ENCODE results near the gene CARNS1. TPM values are rescaled to one million over a fixed set of nuclear protein-coding genes. Genes with fewer than 3 reads are reported as not detected.

The CARNS1 gene
- under 0.01 TPM in 1 of 2 replicates, not detected in the other for total RNA-seq

GRCh38 chr11:67415501-67416304 is at the start of gene CARNS1:
CARNS1 (plus strand) TSS chr11:67415678; CDS start chr11:67416200, 522 bp downstream.

GRCh38 chr11:67372993-67373647 is 42.4 kb upstream of the CARNS1 start, which contains the start of gene CLCF1:
CLCF1 (minus strand) TSS chr11:67373598; CDS start chr11:67373539, 59 bp downstream.

GRCh38 chr11:67391304-67392182 is 23.9 kb upstream of the CARNS1 start, which contains the start of gene RAD9A:
RAD9A (plus strand) TSS chr11:67391986; CDS start chr11:67392045, 59 bp downstream.

GRCh38 chr11:67401495-67402191 is 13.8 kb upstream of the CARNS1 start, which contains the start of gene PPP1CA:
PPP1CA (minus strand) TSS chr11:67401858; CDS start chr11:67401782, 76 bp downstream.

GRCh38 chr11:67428052-67429001 is 12.8 kb downstream of the CARNS1 start, which contains the start of gene RPS6KB2:
RPS6KB2 (plus strand) TSS chr11:67428494; CDS start chr11:67428546, 52 bp downstream.

GRCh38 chr11:67437082-67437808 is 21.8 kb downstream of the CARNS1 start, which contains the start of gene PTPRCAP:
PTPRCAP (minus strand) TSS chr11:67437682; CDS start chr11:67437619, 63 bp downstream.

GRCh38 chr11:67452141-67452952 is 36.9 kb downstream of the CARNS1 start, which contains the start of gene GPR152:
GPR152 (minus strand) TSS chr11:67452729; CDS start chr11:67452724, 5 bp downstream.

GRCh38 chr11:67455054-67455453 is 39.6 kb downstream of the CARNS1 start, which contains the start of gene CABP4:
CABP4 (plus strand) TSS chr11:67455354; CDS start chr11:67455424, 70 bp downstream.

GRCh38 chr11:67468759-67469507 is 53.5 kb downstream of the CARNS1 start, which contains the start of gene TMEM134:
TMEM134 (minus strand) TSS chr11:67469251; CDS start chr11:67469192, 59 bp downstream.

Small RNAs within 50 kb of the gene (small RNA-seq; reads per million reads assigned to genes)
- not detected for gene RNU6-1238P

Other genes with a start within 250 kb of the CARNS1 start
- gene GRK2, start 149.2 kb upstream of the CARNS1 start, total RNA-seq, result 27.5 and 40.4 TPM in 2 replicates
- 28.1 and 42.4 TPM in 2 replicates for gene ANKRD13D, start 126.4 kb upstream of the CARNS1 start, total RNA-seq
- 41.2 and 67.5 TPM in 2 replicates for gene SSH3, start 112.1 kb upstream of the CARNS1 start, total RNA-seq
- 64.9 and 71.1 TPM in 2 replicates for gene POLD4, start 62.1 kb upstream of the CARNS1 start, total RNA-seq
- 17.8 and 22.8 TPM in 2 replicates for gene CLCF1, start 42.1 kb upstream of the CARNS1 start, total RNA-seq
- 10.7 and 18.8 TPM in 2 replicates for gene RAD9A, start 23.7 kb upstream of the CARNS1 start, total RNA-seq
- 223 and 479 TPM in 2 replicates for gene PPP1CA, start 13.8 kb upstream of the CARNS1 start, total RNA-seq
- gene TBC1D10C, start 11.6 kb upstream of the CARNS1 start, total RNA-seq, result under 0.01 TPM in 1 of 2 replicates, not detected in the other
- 55.4 and 121 TPM in 2 replicates for gene RPS6KB2, start 12.8 kb downstream of the CARNS1 start, total RNA-seq
- 1.5 and 1.6 TPM in 2 replicates for gene PTPRCAP, start 22.0 kb downstream of the CARNS1 start, total RNA-seq
- 135 and 136 TPM in 2 replicates for gene CORO1B, start 27.8 kb downstream of the CARNS1 start, total RNA-seq
- not detected in 2 replicates for gene GPR152, start 37.1 kb downstream of the CARNS1 start, total RNA-seq
- gene CABP4, start 39.7 kb downstream of the CARNS1 start, total RNA-seq, result not detected in 2 replicates
- gene TMEM134, start 53.6 kb downstream of the CARNS1 start, total RNA-seq, result 27.5 and 62.4 TPM in 2 replicates
- 69.5 and 122 TPM in 2 replicates for gene AIP, start 67.3 kb downstream of the CARNS1 start, total RNA-seq
- gene PITPNM1, start 89.7 kb downstream of the CARNS1 start, total RNA-seq, result 42.4 and 45.5 TPM in 2 replicates
- 19.6 and 52.8 TPM in 2 replicates for gene CDK2AP2, start 92.5 kb downstream of the CARNS1 start, total RNA-seq
- not detected in 2 replicates for gene CABP2, start 107.8 kb downstream of the CARNS1 start, total RNA-seq
- 1,369 and 1,673 TPM in 2 replicates for gene GSTP1, start 168.1 kb downstream of the CARNS1 start, total RNA-seq
- gene NDUFV1, start 191.3 kb downstream of the CARNS1 start, total RNA-seq, result 141 and 176 TPM in 2 replicates
- 5.3 and 11.8 TPM in 2 replicates for gene NUDT8, start 214.3 kb downstream of the CARNS1 start, total RNA-seq
- gene TBX10, start 224.1 kb downstream of the CARNS1 start, total RNA-seq, result not detected in 2 replicates
- gene ACY3, start 235.1 kb downstream of the CARNS1 start, total RNA-seq, result not detected in 2 replicates

Measured in placental epithelial cell (primary cell).